GM18867 (cell line): ENCODE measurements around the gene GOLGA7B.

Experiments used
- ATAC-seq: cut with Tn5 transposase; IDR thresholded peaks from one replicate; pipeline ENCODE4 v1.9.1; 2021; ENCODE audit warnings: mild to moderate bottlenecking, moderate library complexity; ENCODE audit not compliant: unreplicated experiment

GOLGA7B gene

GRCh38 chr10:97891497-97892167, 42.0 kb downstream of the GOLGA7B start:
- no peak for ATAC-seq

- no peak for ATAC-seq
Measured at GRCh38 chr10:97892506-97892905, 42.9 kb downstream of the GOLGA7B start.

- ATAC-seq: no peak
Measured at GRCh38 chr10:97892939-97893338, 43.3 kb downstream of the GOLGA7B start.

- ATAC-seq: no peak
Measured at GRCh38 chr10:97894092-97894491, 44.4 kb downstream of the GOLGA7B start.

GRCh38 chr10:97895084-97895483, 45.4 kb downstream of the GOLGA7B start:
- no peak for ATAC-seq

GRCh38 chr10:97895915-97896314, 46.3 kb downstream of the GOLGA7B start:
- no peak for ATAC-seq

GRCh38 chr10:97896756-97897358, 47.2 kb downstream of the GOLGA7B start:
- ATAC-seq: no peak

GRCh38 chr10:97898429-97898828, 48.8 kb downstream of the GOLGA7B start:
- no peak for ATAC-seq

GRCh38 chr10:97901381-97901780, 51.7 kb downstream of the GOLGA7B start:
- no peak for ATAC-seq

- ATAC-seq: no peak
Measured at GRCh38 chr10:97903128-97904017, 53.7 kb downstream of the GOLGA7B start.

- no peak for ATAC-seq
Measured at GRCh38 chr10:97904018-97904381, 54.4 kb downstream of the GOLGA7B start.

- no peak for ATAC-seq
Measured at GRCh38 chr10:97904576-97904975, 54.9 kb downstream of the GOLGA7B start.

- ATAC-seq: no peak
Measured at GRCh38 chr10:97905276-97905675, 55.6 kb downstream of the GOLGA7B start.

GRCh38 chr10:97907211-97907610, 57.6 kb downstream of the GOLGA7B start:
- ATAC-seq: no peak

GRCh38 chr10:97907830-97908229, 58.2 kb downstream of the GOLGA7B start:
- ATAC-seq: no peak

GRCh38 chr10:97910661-97911060, 61.0 kb downstream of the GOLGA7B start:
- no peak for ATAC-seq

GRCh38 chr10:97911217-97911616, 61.6 kb downstream of the GOLGA7B start:
- ATAC-seq: no peak

GRCh38 chr10:97913193-97913592, 63.5 kb downstream of the GOLGA7B start:
- no peak for ATAC-seq

- no peak for ATAC-seq
Measured at GRCh38 chr10:97913614-97914013, 64.0 kb downstream of the GOLGA7B start.

- ATAC-seq: no peak
Measured at GRCh38 chr10:97914171-97914836, 64.7 kb downstream of the GOLGA7B start.

- peak; percentile 83 for ATAC-seq
Measured at GRCh38 chr10:97914837-97915211, 65.2 kb downstream of the GOLGA7B start.
